ENCODE data around the gene ACRBP. TPM values are rescaled to one million over a fixed set of nuclear protein-coding genes. Genes with fewer than 3 reads are reported as not detected.

ACRBP gene
- 0.39 and 0.51 TPM in 2 replicates for total RNA-seq

DNA sequence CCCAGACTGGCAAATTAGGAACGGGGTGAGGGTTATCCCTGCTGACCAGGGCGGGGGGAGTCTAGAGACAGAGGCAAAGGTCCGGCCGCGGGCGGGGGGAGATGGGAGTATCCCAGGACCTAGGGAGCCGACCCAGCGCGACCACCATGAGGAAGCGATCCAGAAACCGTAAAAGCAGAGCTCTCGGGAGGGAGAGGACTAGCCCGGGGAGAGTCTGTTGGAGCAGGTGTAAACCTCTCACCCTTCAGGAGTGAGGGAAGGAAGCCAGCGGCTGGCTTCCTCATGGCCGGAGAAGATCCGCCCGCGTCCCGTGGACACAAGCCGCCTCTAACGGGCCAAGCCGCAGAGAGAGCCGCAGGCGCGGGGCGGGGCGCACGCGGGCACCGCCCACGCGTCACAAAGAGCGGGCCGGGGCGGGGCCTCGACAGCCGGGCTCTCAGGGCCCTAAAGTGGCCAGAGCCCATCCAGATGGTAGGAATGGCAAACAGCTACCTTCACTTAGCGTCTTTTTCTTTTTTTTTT lies at the start of gene ACRBP:
Gene ACRBP, minus strand, starts transcription at position 350 of the 522 bp plus-strand sequence. Its CDS starts 66 bp downstream, at position 284.
- DNase-seq (ENCODE audit: low read depth in 2 of 2), result peak in 1 of 2 donors; percentile 71

DNA sequence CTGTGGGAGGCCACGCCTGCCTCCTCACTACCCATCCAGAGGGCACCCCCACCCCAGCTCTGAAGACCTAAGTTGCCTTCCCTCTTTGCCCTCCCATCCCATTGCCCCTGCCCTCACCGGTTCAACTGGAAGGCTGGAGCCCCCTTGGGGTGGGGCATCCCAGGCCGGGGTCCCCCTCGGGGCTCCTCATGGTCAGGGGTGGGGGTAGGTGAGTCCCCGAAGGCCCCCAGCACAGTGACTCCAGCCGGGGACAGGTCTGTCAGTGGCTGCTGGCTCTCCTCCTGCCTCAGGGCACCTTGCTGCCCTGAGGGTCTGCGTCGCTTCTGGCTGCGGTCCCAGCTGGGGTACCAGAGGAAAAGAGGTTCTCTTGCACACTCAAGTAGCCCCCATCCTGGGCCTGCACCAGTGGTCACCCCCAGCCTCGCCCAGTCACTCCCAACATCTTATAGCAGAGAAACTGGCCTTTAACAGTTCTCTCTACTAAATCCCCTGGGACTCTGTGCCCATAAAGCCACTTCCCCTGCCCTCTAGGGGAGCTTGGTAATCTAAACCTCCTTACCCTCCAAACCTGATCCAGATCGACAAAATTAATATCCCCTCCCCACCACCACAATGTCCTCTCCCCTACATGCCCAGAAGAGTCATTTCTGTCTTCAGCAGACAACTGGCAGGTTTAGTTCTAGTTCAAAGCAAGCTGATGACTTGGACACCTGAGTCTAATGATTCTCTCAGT lies 48.2 kb upstream of the ACRBP start:
- no peak for DNase-seq (ENCODE audit: low read depth in 2 of 2)

DNA sequence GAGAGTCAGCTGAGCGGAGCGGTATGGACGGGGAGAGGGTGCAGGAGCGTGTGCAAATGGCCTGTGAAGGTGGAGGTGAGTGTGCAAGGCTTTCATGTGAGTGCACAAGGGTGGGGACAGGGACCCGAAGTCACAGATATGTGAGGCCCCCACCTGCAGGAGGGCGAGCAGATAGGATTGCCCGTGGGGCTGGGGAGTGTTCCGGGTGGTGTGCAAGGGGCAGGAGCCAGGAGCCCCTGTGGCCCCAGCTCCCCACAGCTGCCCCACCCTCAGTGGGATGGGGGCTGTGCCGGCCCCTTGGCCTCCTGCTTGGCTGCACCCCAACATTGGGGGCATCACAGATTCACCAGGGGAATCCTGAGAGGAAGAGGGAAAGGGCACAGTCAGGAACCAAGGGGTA lies 47.5 kb upstream of the ACRBP start:
- DNase-seq (ENCODE audit: low read depth in 2 of 2), result no peak

DNA sequence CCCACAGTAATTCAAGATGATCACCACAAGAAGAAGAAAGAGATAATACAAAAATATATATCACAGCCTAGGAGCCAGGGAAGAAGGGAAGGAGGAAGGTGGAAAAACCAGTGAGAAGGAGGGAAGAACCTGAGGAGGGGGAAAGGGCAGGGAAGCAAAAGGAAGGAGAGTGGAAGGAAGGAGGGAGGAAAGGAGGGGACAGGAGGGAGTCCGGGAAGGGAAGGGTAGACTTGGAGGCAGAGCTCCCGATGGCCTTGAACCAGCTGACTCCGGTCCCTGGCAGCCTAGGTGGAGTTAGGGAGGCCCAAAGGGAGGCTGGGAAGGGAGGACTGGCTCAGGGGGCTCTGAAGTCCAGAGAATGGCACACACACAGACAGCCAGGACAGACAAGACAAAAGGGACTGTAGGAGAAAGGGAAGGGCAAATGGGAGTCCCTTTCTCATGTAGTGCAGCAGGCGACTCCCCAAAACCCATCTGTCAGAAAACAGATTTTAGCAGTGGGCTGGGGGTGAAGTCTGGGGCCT lies 46.7 kb upstream of the ACRBP start:
- no peak for DNase-seq (ENCODE audit: low read depth in 2 of 2)

DNA sequence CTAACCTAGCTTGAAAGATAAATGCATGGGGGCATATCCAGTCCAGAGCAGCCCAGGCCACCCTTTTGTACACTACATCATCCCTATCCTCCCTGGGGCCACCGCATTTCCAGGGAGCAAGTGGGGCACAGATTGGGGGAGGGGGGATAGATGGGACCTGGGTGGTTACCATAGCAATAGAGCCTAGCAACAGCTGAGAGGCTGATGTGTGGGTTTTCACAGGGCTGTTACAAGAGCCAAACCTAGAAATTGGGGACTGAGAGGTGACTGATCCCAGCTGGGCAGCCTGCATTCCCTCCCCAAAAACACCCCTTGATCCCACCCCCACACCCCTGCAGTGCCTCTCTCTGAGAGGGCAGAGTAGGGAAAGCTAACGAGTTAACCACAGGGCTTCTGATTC lies 45.7 kb upstream of the ACRBP start:
- no peak for DNase-seq (ENCODE audit: low read depth in 2 of 2)

DNA sequence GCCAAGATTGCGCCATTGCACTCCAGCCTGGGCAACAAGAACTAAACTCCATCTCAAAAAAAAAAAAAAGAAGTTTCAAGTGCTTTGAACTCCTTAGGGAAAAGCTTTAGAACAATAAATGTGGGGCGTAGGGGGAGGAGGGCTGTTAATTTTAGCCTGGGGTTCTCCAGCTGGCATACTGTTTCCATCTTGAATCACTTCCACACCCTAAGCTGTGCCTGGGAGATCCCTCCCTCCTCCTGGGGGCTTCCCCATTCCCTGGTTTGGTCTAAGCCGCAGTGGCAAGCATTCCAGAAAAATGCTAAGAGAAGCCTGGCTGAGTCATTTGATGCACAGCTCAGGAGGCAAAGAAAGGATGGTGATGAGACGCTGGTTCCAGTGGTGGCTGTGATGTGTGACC lies 44.2 kb upstream of the ACRBP start:
- no peak for DNase-seq (ENCODE audit: low read depth in 2 of 2)

DNA sequence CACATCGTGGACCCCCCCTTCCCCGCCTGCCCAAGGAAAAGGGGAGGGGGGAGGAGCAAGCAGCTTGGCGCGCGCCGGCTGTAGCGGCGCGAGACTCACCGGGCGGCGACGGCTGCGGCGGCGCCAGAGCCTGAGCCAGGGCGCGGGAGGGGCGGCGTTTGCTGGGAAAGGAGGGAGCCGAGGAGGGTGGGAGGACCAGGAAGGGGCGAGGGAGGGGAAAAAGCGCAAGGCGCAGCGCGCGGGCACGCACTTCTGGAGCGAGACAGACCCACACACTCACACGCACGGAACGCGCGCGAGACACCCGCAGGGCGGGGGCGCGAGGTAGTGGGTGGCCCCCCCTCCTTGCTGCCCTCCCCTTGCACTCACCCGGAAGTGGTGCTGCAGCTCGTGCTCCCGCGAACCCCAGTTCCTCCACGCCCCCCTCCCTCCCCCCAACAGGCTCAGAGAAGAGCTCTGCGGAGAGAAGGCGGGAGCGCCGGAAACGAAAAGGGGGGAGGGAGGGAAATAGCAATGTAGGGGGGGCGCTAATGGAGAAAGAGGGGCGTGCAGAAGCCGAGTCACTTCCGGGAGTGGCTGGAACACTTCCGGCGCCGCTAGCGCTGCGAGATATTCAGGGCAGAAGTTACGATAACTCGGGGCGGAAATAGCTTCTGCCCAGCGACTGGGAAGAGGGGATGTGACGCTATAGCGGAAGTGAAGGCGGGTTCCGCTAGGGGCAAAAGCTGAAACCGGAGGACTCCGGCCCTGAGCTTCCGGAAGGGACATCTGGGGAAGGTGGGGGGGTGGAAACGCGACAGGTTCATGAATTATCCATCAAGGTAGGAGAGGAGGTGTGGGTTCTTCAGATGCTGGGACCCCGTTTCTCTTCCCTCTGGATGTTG lies 42.0 kb upstream of the ACRBP start, which contains the start of gene ZNF384:
Gene ZNF384, minus strand, starts transcription at position 377 of the 884 bp plus-strand sequence. CDS start 9,855 bp downstream, outside the sequence.
- peak; percentile 99 to 100 for DNase-seq (ENCODE audit: low read depth in 2 of 2)

DNA sequence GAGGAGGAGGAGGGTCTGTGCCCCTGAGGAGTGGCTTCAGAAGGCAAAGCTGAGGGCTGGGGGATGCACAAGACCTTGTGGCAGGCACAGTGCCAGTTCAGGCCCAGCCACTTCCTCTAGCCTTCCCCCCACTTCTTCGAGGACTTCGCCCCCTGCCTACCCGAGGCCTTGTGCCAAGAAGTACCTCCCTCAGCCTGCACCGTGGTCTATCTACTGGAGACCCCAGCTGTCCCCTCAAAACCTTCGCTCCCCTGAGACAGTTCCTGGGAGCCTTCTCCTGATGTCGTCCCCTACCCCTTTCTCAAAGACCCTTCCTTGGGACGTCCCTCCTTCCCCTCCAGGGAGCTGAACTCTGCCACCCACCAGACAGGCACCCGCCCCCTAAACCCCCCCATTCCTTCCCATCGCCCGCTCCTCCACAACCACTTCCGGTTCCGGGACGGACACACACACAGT lies 41.3 kb upstream of the ACRBP start:
- no peak for DNase-seq (ENCODE audit: low read depth in 2 of 2)

DNA sequence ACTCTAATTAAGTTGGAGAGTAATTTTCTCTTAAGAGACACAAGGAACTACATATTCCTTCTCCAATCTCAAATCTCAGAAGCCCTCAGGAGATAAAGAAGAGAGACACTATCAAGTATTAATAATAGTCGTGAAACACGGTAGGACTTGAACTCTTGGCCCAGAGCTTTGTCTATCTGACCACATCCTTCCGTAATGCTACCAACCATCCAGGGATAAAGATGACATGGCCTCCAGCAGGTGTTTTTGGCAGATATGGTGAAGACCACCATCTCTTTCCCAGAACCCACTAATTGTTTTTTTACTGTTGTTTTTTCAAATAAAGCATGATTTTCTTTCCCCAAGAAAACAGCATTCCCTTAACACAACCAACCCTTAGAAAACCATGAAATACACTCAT lies 38.6 kb upstream of the ACRBP start:
- no peak for DNase-seq (ENCODE audit: low read depth in 2 of 2)

DNA sequence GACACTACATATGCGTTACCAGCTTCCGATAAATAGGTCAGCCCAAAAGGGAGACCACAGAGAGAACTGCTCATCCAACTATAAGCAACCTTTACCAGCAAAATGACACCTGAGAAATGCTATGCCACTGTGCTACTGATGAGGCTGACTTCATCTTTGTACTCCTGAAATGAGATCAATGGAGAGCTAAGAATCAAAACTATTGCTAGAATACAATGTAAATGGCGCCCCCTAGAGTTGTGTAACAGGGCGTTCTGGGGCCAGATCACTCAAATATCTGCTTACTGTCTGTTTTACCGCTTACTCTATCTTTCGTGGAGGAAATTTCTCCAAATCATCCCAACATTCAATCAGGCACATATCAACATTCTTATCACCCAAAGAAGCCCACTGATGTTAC lies 37.4 kb upstream of the ACRBP start:
- DNase-seq (ENCODE audit: low read depth in 2 of 2), result peak in 1 of 2 donors; percentile 55

DNA sequence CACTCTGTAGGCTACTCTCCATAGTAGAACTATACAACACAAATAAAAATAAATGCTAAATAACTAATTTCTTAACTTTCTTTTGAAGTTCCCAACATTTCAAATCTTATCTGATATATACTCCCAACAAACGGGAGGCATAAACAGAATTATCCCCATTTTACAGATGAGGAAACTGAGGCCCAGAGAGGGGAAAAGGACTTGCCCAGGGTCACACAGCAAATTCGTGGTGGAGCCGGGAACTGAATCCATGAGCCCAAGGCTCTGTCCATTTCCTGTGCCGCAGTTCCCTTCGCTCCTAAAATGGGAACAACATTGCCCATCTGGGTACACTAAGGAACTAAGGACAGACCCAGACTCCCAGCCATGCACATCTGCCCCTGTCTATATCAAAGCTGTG lies 29.7 kb upstream of the ACRBP start:
- no peak for DNase-seq (ENCODE audit: low read depth in 2 of 2)

DNA sequence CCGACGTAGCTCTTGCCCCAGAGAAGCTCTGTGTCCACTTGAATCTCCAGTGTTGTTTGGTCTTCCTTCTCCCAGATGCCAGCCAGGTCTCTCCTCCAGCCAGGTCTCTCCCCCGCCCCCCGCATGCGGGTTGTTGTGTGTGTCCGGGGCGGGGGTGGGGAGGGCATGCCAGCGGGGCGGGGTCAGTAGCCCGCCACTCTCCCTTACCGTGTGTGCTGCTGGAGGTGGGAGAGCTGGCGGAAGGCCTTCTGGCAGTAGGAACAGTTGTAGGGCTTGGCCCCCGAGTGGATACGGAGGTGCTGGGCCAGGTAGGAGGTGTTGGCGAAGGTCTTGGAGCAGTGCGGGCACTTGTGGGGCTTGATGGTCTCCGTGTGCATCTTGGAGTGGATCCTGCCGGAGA lies 24.9 kb upstream of the ACRBP start:
- no peak for DNase-seq (ENCODE audit: low read depth in 2 of 2)

DNA sequence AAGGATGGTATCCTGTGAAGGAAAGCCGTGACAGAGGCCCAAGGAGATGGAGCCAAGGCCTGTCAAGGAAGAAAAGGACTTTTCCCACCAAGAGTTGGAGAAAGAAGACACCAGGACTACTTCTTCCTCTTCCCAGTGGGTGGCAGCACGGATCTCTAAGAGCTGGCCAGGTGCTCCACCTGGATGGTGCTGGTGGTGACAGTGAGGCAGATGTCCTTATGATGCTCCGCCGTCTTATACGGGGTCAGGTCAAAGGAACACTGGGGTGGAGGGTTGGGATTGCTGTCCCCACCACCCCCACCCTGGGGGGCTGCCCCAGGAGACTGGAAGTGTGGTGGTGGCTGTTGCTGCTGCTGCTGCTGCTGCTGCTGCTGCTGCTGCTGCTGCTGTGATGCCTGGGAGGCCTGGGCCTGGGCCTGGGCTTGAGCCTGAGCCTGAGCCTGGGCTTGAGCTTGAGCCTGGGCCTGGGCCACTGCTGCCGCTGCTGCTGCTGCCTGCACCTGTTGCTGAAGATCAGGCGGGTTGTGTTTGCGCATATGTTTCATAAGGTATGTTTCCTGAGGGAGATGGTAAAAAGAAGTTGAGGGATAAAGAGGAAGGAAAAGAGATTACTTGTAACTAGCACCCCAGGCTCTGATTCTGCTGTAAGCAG lies 20.5 kb upstream of the ACRBP start:
- DNase-seq (ENCODE audit: low read depth in 2 of 2), result no peak

DNA sequence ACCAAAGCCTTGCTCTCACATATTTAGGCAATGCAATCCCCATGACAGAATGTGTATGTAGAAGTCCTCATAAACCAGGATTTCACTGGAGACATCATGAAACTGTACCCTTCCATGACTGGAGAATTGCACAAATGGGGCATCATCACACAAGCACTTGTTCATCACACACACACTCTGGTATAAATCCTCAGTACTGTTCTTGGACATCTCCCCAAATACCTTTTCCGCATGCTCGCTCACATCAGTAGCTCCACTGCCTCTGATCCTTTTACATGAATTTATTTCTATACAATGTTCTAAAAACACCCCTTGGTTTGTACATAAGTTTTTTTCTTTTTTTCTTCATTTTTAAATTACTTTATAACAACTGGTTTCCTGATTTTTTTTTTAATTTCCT lies 19.0 kb upstream of the ACRBP start:
- DNase-seq (ENCODE audit: low read depth in 2 of 2), result no peak

DNA sequence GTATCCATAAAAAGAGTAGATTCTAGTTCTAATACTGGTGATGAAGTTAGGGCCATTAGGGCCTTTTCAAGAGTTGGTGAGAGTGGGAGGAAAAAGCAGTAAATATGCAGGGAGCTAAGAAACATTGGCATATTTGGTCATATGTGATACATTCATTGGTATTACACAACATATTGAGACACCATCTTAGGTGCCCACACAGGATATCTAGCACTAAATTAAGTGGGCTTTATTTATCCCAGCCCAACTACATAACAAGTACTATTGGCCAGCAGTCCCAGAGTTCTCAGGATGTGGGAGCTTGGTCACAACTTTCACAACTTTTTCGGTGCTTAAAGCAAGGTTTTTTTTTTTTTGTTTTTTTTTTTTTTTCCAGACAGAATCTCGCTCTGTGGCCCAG lies 17.7 kb upstream of the ACRBP start:
- DNase-seq (ENCODE audit: low read depth in 2 of 2), result no peak

DNA sequence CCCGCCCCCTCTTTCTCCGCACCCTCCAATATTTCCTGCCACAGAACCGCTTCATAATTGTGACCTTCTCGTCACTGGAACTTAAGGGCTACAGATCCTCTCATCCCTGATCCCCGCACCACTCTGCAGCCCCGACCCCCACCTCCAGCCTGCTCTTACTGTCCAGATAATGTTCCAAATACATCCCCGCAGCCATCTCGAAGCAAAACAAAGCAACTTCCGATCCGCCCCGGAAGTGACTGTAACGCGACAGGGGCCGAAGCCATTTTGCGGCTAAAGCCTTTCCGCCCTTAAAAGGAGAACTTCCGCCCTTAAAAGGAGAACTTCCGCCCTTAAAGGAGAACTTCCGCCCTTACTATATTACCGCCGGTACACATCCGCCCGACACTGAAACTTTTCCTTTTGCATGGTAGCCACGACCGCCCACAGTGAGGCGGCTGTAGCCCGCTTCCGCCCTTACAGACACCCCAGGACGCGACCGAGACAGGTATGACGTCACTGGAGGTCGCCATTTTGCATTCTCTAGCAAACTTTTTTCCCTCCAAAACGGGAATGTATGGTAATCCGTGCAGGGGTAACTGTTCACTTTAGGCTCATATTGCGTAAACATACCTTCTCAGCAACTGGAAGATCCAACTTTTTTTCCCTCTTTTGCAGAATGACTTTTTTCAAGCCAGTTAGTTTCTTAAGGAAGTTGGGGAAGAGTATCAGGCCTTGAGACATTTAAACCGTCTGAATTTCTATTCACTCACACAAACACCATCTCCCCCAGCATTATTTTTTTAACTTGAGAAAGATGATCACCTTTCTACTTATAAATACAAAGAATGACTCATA lies 15.9 kb upstream of the ACRBP start, which contains the start of gene ING4:
Gene ING4, minus strand, starts transcription at position 214 of the 837 bp plus-strand sequence. Its CDS starts 18 bp downstream, at position 196.
- DNase-seq (ENCODE audit: low read depth in 2 of 2), result peak; percentile 99 to 100

DNA sequence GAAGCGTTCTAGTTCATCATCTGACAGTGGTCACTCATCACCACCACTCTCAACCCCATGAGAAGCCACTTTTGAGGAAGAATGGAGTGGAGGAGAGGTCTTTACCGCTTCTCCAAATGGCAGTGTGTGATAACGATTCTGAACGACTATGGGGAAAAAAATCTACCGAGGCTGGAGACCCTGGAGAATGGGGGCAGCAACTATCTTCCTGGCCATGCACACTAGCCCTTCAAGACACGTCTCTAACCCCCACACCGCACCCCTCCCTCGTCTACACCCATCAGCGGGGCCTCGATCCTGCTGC lies 15.3 kb upstream of the ACRBP start:
- no peak for DNase-seq (ENCODE audit: low read depth in 2 of 2)

DNA sequence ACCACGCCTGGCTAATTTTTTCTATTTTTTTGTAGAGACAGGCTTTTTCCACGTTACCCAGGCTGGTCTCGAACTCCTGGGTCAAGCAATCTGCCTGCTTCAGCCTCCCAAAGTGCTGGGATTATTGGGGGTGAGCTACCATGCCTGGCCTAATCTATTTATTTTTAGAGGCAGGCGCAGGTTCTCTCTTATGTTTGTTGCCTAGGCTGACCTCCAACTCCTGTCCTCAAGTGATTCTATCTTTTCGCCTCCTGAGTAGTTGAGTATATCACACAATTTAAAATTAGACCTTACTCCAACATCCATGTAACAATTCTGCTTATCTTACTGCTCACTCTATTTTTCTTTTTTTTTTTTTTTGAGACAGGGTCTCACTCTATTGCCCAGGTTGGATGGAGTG lies 6.8 kb upstream of the ACRBP start:
- DNase-seq (ENCODE audit: low read depth in 2 of 2), result no peak

DNA sequence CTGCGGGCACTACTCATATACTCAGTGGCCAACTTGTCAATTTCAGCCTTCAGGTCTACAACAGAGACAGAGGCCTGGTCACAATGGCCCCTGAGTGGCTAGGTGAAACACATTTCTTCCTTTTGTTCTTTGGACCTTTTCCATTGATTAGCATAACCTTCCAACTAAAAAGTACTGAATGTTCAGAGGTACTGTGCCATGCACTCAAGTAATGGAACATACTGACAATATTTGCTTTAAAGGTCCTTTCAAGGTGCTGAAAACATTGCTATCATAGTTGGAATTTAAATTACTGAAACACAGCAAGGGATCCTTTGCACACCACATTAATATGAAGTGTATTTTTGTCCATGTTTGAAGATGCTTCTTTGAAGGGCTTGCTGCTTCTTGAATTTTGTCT lies 6.1 kb upstream of the ACRBP start:
- no peak for DNase-seq (ENCODE audit: low read depth in 2 of 2)

DNA sequence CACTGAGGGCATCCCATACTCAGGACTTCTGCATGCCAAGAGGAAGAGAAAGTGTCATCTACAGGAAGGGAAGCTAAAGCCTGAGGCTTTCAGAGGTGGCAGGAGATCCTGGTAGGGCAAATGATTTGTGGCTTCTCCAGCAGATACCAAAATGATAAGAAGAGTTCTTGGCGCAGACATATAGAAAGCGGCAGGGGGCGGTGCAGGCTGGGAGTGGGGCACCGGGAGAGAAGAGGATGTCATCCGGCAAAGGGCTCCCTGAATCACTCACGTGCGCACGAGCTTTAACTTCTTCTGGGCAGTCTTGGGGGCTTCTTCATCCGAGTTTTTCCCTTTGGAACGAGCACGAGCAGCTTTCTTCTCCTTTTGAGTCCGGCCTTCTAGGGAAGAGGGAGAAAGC lies 5.2 kb upstream of the ACRBP start:
- DNase-seq (ENCODE audit: low read depth in 2 of 2), result no peak

DNA sequence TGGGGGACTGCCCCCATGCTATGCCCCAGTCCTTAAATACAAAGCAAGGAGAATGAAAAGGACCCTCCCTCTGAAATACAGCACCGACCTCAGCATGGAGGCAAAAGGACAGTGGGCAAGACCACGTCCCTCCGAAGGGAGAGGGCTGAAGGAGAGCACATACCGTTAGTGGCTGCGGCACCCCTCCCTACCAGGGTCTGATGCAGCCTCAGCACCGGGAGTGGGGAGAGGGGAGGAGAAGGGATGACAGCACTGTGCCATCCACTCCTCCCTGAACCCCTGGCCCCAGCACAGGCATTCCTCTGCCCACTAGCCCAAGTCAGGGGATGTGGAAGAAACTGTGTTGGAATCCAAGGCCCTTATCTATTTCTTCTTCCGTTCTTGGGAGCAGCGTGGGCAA lies 3.6 kb upstream of the ACRBP start:
- no peak for DNase-seq (ENCODE audit: low read depth in 2 of 2)
